ENCODE measurements around the gene RAI1.

RAI1 gene

DNA sequence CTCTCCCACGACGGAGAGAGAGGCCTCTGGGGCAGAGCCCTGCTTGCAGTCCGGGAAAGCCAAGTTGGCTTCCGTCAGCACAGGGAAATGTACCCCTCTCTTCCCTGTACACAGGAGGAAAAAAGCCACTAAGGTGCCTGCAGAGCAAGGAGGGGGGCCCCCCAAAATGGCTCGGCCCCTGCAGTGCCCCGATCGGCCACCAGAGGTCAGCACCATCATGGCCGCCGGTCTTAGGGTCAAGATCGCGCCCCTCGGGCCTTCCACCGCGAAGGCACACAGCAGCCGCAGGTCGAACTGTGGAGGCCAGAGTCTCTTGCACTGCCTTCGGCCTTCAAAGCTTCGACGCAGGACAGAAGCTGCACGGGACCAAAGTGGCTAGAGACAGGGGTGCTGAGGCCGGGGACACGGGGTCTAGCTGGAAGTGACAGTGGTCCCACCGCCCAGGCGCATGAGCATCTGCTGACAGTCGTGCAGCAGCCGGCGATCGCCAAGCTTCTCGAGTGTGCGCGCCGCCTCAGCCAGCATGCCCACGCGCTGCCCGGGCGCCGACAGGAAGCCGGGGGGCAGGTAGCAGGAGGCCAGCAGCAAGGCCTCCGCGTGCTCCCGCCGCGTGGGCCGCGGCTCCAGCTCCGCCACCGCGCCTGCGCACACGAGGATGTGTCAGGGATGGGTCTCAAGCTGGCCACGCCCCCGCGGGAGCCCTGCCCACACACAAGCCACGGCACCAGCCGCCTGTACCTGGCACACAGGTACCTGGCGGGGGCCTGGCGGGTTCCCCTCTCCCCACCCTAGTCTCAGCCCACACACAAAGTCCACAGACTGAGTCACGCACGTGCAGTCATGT is 131.2 kb downstream of the RAI1 start:
- TF ChIP-seq SP1 (IDR thresholded peaks at IDR 0.05), result no peak
- 0 out of 2 replicates have a peak, but pooled peaks have one; percentile 26 for TF ChIP-seq HDGF (IDR thresholded peaks at IDR 0.05; ENCODE audit: borderline replicate concordance)
- TF ChIP-seq ELF4 (IDR thresholded peaks at IDR 0.05), result no peak
- no peak for TF ChIP-seq L3MBTL2 (conservative IDR thresholded peaks at IDR 0.05)
- TF ChIP-seq LEF1 (IDR thresholded peaks at IDR 0.05; ENCODE audit: borderline replicate concordance), result no peak
- CTCF ChIA-PET, result interaction anchor here (0.5 to 1.9 kb wide), 19 partner anchors 9 to 627 kb away, joined by 3 to 7 read pairs (median 3); no protein-coding TSS in a partner anchor
- POLR2A ChIA-PET, result interaction anchor here (0.7 to 24.8 kb wide), 5 partner anchors 8 to 221 kb away, joined by 3 to 369 read pairs (median 3); partner anchors contain the start of gene SREBF1
- peak; percentile 68 for DNase-seq (ENCODE audit: extremely low spot score)

DNA sequence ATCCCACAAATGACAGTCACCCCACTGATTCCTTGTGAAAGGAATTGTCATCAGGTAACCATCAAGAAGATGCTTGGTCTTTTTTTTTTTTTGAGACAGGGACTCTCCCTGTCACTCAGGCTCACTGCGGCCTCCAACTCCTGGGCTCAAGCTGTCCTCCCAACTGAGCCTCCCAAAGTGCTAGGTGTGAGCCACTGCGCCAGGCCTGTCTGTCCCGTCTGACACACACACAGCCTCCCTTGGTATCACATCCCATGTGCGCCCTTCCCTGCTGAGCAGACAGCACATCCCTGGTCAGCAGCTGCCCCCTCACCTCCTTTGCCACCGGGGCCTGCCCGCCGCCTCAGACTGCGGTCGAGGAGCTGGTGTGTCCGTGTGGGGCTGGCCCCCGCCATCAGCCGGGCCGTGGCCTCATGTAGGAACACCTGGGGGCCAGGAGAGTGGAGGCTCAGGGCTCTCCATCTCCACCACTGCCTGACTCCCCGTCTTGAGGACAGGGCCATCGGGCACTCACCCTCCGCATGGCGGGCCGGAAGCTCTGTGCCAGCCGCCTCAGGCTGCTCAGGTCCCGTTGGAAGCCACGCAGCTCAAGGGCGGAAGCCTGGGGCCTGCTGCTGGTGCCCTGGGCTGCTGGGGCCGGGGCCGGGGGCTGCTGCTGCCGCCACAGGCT is 131.9 kb downstream of the RAI1 start:
- DNase-seq (ENCODE audit: extremely low spot score), result no peak
- TF ChIP-seq BHLHE40 (IDR thresholded peaks at IDR 0.05; ENCODE audit: borderline replicate concordance) (no peak), ARNT (IDR thresholded peaks at IDR 0.05) (no peak)
- TF ChIP-seq, protein P1, sequence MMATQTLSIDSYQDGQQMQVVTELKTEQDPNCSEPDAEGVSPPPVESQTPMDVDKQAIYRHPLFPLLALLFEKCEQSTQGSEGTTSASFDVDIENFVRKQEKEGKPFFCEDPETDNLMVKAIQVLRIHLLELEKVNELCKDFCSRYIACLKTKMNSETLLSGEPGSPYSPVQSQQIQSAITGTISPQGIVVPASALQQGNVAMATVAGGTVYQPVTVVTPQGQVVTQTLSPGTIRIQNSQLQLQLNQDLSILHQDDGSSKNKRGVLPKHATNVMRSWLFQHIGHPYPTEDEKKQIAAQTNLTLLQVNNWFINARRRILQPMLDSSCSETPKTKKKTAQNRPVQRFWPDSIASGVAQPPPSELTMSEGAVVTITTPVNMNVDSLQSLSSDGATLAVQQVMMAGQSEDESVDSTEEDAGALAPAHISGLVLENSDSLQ (IDR thresholded peaks at IDR 0.05), result peak; percentile 81
- CTCF ChIA-PET, result interaction anchor here (0.5 to 1.9 kb wide), 17 partner anchors 8 to 628 kb away, joined by 3 to 7 read pairs (median 3); no protein-coding TSS in a partner anchor
- POLR2A ChIA-PET, result interaction anchor here (0.9 to 24.8 kb wide), 3 partner anchors 23 to 220 kb away, joined by 3 to 369 read pairs (median 4); partner anchors contain the start of gene SREBF1

DNA sequence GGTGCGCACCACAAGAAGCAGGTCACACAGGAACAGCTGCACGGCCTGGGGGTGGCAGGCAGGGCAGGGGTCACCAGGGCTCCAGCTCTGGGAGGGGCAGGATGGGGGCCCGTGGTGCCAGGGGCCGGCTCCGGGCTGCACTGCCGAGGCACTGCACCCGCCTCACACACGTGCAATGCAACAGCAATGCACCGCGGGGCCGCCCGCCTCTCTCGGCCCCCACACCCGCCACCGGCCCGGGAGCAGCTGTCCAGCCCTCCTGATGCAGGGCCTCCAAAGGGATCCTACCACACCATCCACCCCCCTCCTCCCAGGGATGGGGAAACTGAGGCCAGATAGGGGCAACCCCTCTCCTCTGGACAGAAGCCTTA is 132.5 kb downstream of the RAI1 start:
- POLR2A ChIA-PET, result interaction anchor here (1.0 to 24.8 kb wide), 3 partner anchors 22 to 36 kb away, joined by 3 to 369 read pairs (median 4); partner anchors contain the start of gene SREBF1
- TF ChIP-seq L3MBTL2 (conservative IDR thresholded peaks at IDR 0.05), result no peak
- no peak for TF ChIP-seq ELF4 (IDR thresholded peaks at IDR 0.05)
- no peak for TF ChIP-seq SUZ12 (IDR thresholded peaks at IDR 0.05)
- no peak for TF ChIP-seq NFRKB (IDR thresholded peaks at IDR 0.05)
- TF ChIP-seq, protein P1 (IDR thresholded peaks at IDR 0.05), result no peak
- no peak for DNase-seq (ENCODE audit: extremely low spot score)
- CTCF ChIA-PET, result interaction anchor here (0.7 to 1.8 kb wide), 4 partner anchors 17 to 76 kb away, joined by 3 to 7 read pairs (median 4); no protein-coding TSS in a partner anchor

DNA sequence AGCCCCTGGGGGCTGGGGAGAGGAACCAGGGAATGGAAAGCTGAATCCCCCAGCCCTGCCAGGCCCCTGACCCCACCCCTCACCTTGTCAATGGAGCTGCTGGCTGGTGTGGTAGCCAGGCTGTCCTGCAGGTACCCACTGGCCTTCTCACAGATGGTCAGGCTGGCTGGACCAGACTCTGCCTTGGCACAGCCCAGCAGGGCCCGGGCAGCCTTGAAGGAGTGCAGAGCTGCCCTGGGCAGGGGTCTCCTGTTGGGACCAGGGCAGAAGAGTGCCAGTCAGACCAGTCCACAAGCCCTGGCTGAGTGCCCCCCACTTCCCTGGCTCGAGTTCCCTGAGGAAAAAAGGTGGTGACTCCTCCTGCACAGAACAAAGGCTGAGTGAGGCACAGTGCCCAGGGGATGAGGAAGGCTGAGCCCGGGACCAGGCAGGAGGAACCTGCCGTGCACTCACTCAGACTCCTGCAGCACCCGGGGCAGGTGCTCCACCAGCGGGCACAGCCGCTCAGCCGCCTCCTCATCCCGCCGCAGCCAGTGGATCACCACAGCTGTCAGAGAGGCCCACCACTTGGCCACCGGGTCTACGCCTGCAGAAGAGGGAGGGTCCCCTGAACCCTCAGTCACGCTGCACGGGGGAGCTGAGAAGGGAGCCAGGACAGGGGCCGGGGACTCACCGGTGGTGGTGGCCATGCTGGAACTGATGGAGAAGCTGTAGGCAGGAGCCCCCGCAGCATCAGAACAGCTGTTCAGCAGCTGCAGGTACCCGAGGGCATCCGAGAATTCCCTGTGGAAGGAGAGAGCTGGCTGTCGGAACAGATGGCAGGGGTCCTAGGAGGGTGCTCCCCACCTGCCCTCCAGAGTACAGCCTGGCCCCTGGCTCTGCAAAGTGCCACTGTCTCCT is 133.2 kb downstream of the RAI1 start:
- ChIA-PET CTCF (interaction anchor here (0.6 to 1.8 kb wide), 6 partner anchors 13 to 77 kb away, joined by 3 to 7 read pairs (median 4); no protein-coding TSS in a partner anchor), POLR2A (interaction anchor here (0.9 to 24.8 kb wide), 3 partner anchors 8 to 36 kb away, joined by 3 to 369 read pairs (median 4); partner anchors contain the start of gene SREBF1)
- DNase-seq (ENCODE audit: extremely low spot score), result no peak
- no peak for TF ChIP-seq FOXM1 (IDR thresholded peaks at IDR 0.05; ENCODE audit: borderline replicate concordance)
- TF ChIP-seq SUZ12 (IDR thresholded peaks at IDR 0.05), result no peak
- no peak for TF ChIP-seq FOXA1 (IDR thresholded peaks at IDR 0.05)
- TF ChIP-seq CTBP1 (IDR thresholded peaks at IDR 0.05; ENCODE audit: borderline replicate concordance), result no peak
- no peak for TF ChIP-seq ZNF384 (IDR thresholded peaks at IDR 0.05)
- no peak for TF ChIP-seq ARNT (IDR thresholded peaks at IDR 0.05)
- TF ChIP-seq SP1 (IDR thresholded peaks at IDR 0.05), result no peak
- TF ChIP-seq TARDBP (IDR thresholded peaks at IDR 0.05), result no peak
- TF ChIP-seq L3MBTL2 (conservative IDR thresholded peaks at IDR 0.05), result no peak
- TF ChIP-seq FOXK2 (IDR thresholded peaks at IDR 0.05), result no peak
- no peak for TF ChIP-seq LEF1 (IDR thresholded peaks at IDR 0.05; ENCODE audit: borderline replicate concordance)
- TF ChIP-seq, protein P1 (IDR thresholded peaks at IDR 0.05), result no peak

DNA sequence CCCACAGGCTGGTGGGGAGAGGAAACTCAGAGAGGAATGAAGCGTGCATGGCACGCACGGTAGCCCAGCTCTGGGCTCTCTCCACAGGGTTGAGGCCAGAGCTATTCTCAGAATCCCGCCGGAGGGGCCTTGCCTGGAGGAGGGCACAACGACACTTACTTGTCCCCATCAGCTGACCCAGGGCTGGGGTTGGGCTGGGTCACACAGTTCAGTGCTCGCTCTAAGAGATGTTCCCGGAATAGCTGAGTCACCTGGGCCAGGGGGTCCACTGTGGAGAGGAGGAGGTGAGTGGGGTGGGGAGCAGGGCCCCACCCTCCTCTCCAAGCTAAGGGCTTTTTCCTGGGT is 133.8 kb downstream of the RAI1 start:
- TF ChIP-seq, protein P1 (IDR thresholded peaks at IDR 0.05), result no peak
- TF ChIP-seq ZNF384 (IDR thresholded peaks at IDR 0.05), result no peak
- TF ChIP-seq FOXK2 (IDR thresholded peaks at IDR 0.05), result no peak
- no peak for TF ChIP-seq LEF1 (IDR thresholded peaks at IDR 0.05; ENCODE audit: borderline replicate concordance)
- TF ChIP-seq SP1 (IDR thresholded peaks at IDR 0.05), result no peak
- TF ChIP-seq BHLHE40 (IDR thresholded peaks at IDR 0.05; ENCODE audit: borderline replicate concordance), result no peak
- no peak for TF ChIP-seq ELF4 (IDR thresholded peaks at IDR 0.05)
- TF ChIP-seq NFRKB (IDR thresholded peaks at IDR 0.05), result no peak
- TF ChIP-seq HDGF (IDR thresholded peaks at IDR 0.05; ENCODE audit: borderline replicate concordance), result no peak
- TF ChIP-seq TARDBP (IDR thresholded peaks at IDR 0.05), result no peak
- no peak for TF ChIP-seq FOXM1 (IDR thresholded peaks at IDR 0.05; ENCODE audit: borderline replicate concordance)
- no peak for TF ChIP-seq FOXA1 (IDR thresholded peaks at IDR 0.05)
- TF ChIP-seq L3MBTL2 (conservative IDR thresholded peaks at IDR 0.05), result no peak
- no peak for TF ChIP-seq SUZ12 (IDR thresholded peaks at IDR 0.05)
- no peak for TF ChIP-seq CTBP1 (IDR thresholded peaks at IDR 0.05; ENCODE audit: borderline replicate concordance)
- DNase-seq (ENCODE audit: extremely low spot score), result no peak
- ChIA-PET CTCF (interaction anchor here (0.6 to 1.8 kb wide), 4 partner anchors 12 to 76 kb away, joined by 3 to 7 read pairs (median 4); no protein-coding TSS in a partner anchor), POLR2A (interaction anchor here (0.9 to 24.8 kb wide), 3 partner anchors 9 to 35 kb away, joined by 3 to 369 read pairs (median 4); partner anchors contain the start of gene SREBF1)

Measured in HEK293T (cell line).